Fibroblast of skin of scalp (primary cell): ENCODE results near the gene DYNC1H1.
"Not testable (repeated sequence)": the region's sequence is repeated elsewhere in the genome, so short reads cannot be mapped to it uniquely, and the experiment has no call there.

ENCODE experiments used
- DNase-seq: peaks from one replicate; pipeline ENCODE4 v3.0.0-alpha.2; 2013

The DYNC1H1 gene

GRCh38 chr14:102042699-102043098 lies 78.3 kb downstream of the DYNC1H1 start:
- no peak for DNase-seq

DNA sequence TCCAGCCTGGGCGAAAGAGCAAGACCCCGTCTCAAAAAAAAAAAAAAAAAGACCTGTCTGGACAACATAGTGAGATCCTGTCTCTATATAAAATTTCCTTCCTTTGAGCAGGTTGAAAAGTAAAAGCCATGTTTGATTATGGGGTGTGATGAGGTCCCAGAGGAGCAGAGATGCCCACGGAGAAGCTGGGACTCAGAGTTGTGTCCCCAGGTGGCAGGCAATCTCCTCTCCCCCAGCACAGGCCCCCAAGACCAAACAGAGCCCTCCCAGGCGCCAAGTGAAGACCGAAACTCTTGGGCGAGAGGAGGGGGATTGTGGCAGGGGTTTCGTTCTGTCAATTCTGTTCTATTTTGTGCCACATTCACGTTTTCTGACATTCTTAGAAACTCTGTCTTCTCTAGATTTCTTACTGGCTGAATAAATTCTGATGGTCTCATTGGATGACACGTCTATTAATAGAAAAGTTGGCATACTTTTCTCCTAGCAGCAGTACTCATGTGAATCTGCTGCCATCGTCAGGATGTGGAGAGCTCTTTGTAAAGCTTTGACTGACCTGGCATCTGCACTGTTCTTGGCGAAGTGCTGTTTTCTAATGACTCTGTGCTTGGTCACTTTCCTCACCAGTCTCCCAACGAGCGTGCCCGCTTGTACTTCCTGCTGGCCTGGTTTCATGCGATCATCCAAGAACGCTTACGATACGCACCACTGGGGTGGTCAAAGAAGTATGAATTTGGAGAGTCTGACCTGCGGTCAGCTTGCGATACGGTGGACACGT lies 79.1 kb downstream of the DYNC1H1 start:
- no peak for DNase-seq

- no peak for DNase-seq
These were observed 80.2 kb downstream of the DYNC1H1 start for GRCh38 chr14:102044566-102044965.

- peak; percentile 54 for DNase-seq
These were observed 82.2 kb downstream of the DYNC1H1 start for GRCh38 chr14:102046337-102047278.

- no peak for DNase-seq
These were observed 83.6 kb downstream of the DYNC1H1 start for GRCh38 chr14:102047808-102048540.

- no peak for DNase-seq
These were observed 85.1 kb downstream of the DYNC1H1 start for GRCh38 chr14:102049258-102050025.

- no peak for DNase-seq
These were observed 85.6 kb downstream of the DYNC1H1 start for GRCh38 chr14:102050026-102050405.

GRCh38 chr14:102050625-102051024 lies 86.3 kb downstream of the DYNC1H1 start:
- DNase-seq: peak; percentile 86

GRCh38 chr14:102052522-102052921 lies 88.1 kb downstream of the DYNC1H1 start:
- no peak for DNase-seq

DNA sequence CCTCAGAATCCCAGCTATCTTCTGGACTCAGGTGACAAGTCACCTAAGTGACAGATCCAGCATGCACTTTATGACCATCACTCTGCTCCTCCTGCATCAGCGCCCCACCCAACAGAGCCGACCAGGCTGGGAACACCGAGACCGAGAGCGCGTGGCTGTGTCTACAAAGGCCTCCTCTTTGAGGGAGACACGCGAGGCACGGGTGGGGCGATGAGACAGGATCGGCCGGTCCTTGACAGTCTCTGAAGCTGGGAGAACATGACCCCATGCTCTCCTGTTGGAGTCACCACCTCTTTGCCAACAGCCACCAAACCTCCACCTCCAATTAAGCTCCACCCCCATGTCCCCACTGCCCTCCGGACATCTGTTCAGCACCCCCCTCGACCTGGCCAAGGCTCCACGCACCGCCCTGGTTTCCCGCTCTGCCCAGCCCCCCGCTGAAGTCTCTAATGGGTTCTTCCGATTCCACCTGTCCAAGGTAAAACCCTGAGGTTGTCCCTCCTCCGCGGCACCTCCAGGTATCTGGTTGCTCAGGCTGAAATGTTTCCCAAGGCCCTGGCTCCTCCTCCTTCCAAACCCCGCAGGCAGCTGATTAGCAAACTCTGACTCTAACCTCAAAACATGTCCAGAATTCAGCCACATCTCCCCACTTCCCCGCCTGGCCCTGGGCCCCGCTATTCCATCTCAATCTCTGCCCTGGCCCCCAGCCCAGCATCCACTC lies 91.0 kb downstream of the DYNC1H1 start:
- peak; percentile 65 for DNase-seq

- no peak for DNase-seq
These were observed 92.5 kb downstream of the DYNC1H1 start for GRCh38 chr14:102056694-102057442.

GRCh38 chr14:102057480-102058114 lies 93.2 kb downstream of the DYNC1H1 start:
- DNase-seq: no peak

GRCh38 chr14:102058146-102058545 lies 93.8 kb downstream of the DYNC1H1 start:
- no peak for DNase-seq

GRCh38 chr14:102058961-102059360 lies 94.6 kb downstream of the DYNC1H1 start:
- no peak for DNase-seq

DNA sequence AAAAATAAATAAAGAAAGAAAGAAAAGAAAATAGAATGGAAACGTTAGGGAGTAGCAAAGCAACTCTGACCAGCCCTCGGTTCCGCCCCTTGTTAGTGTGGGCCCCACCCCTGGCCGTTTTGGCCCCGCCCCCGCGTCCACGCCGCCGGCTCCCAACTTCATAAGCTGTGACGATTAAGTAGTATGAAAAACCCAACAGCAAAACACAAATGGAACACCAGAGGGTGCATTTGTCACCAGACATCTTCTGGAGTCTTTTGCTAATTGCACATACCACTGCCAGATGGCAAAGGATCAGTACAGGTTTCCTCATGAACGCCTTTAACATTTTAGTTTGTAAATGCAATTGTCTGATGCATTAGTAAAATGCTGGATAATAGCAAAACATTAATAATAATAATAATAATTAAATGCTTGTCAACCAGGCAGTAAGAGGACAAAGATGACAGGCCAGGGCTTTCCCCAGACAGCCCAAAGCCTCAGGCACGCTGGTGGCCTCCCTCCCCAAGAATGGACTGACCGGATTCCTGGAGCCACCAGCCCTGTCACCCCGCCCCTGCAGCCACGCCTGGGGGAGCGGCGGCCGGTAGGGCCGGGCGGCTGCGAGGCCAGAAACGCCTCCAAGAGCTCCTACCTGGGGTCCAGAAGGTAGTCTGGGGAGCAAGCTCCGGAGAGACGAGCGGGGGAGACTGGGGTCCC lies 98.9 kb downstream of the DYNC1H1 start:
- peak; percentile 90 for DNase-seq

GRCh38 chr14:102063808-102064429 lies 99.5 kb downstream of the DYNC1H1 start:
- no peak for DNase-seq

GRCh38 chr14:102064590-102064989 lies 100.2 kb downstream of the DYNC1H1 start:
- DNase-seq: not testable (repeated sequence)

DNA sequence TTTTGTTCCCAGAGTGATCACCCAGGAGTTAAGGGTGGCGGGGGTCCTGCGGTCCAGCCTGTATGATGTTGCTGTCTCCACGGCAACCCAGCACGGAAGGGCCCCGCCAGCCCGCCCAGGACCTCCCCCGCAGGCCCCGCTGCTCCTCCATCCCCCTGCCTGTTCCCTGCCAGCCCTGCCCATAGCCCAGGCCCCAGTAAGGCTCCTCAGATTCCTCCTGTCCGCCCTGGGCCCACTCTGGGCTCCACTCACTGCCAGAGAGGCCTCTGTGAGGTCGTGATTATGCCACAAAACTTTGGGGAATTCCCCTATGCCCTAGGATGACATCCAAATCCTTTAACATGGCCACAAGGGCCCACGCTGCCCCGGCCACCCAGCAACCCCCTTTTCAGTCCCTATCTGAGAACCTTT lies 101.7 kb downstream of the DYNC1H1 start:
- DNase-seq: no peak
